Erythroblast (primary cell): ENCODE measurements around the gene GTF3C1.

Source experiments
- GATA1 ChIP-seq: IDR thresholded peaks from 2 replicates; pipeline ENCODE4 v1.6.1; 2011; ENCODE audit warnings: low read depth, mild to moderate bottlenecking, control low read depth, low read length, moderate library complexity
- POLR2A ChIP-seq: IDR thresholded peaks from 2 replicates; pipeline ENCODE4 v1.6.1; 2011; ENCODE audit warnings: mild to moderate bottlenecking, low read length

DNA sequence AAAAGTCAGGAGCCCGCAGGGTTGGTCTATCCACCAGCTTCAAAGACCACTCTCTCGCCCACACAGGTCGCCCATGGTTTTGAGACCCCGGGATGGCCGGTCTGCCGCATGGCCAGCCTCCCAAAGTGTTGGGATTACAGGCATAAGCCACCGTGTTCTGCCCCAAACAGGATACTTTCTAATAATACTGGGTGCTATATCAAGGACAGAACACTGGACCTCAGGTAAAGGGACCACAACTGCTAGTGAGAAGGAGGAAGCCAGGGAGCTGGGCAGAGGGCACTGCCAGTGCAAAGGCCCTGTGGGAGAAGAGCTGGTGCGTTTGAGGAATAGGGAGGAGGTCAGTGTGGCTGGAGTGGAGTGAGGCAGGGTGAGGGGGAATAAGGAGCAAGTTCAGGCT is 113.6 kb downstream of the GTF3C1 start:
- TF ChIP-seq POLR2A (no peak), GATA1 (no peak)
